Astrocyte of the cerebellum (primary cell): Measurements from ENCODE around the gene WDFY1.

ENCODE experiments used
- DNase-seq: peaks from one replicate; pipeline ENCODE4 v3.0.0-alpha.2; 2011; ENCODE audit warnings: low read depth
- H3K4me3 ChIP-seq: 2 replicates; pipeline ENCODE4 v1.5.1; 2011; ENCODE audit warnings: mild to moderate bottlenecking, low read depth, low read length, moderate library complexity
- CTCF ChIP-seq: IDR thresholded peaks from 2 replicates; pipeline ENCODE4 v1.5.1; 2012; ENCODE audit warnings: low read length, low read depth, moderate library complexity, mild to moderate bottlenecking; ENCODE audit errors: missing control alignments
- in situ Hi-C: cut with HindIII; loops from 2 replicates; pipeline ENCODE4 v1.10.0; 2017; ENCODE audit warnings: low sequenced_read_pairs

Gene WDFY1

GRCh38 chr2:223914324-223914723 lies 30.8 kb downstream of the WDFY1 start:
- in situ Hi-C loops: no loop called here
- TF ChIP-seq CTCF: no peak
- H3K4me3 ChIP-seq: no peak overlapping the region
- DNase-seq: no peak

GRCh38 chr2:223909001-223909741 lies 36.0 kb downstream of the WDFY1 start:
- no peak for DNase-seq
- H3K4me3 ChIP-seq: no peak overlapping the region
- in situ Hi-C loops: no loop called here
- TF ChIP-seq CTCF: no peak

GRCh38 chr2:223908304-223908998 lies 36.7 kb downstream of the WDFY1 start:
- DNase-seq: no peak
- H3K4me3 ChIP-seq: no peak overlapping the region
- in situ Hi-C loops: no loop called here

GRCh38 chr2:223905996-223906395 lies 39.1 kb downstream of the WDFY1 start:
- in situ Hi-C loops: no loop called here
- no peak for TF ChIP-seq CTCF
- H3K4me3 ChIP-seq: no peak overlapping the region
- no peak for DNase-seq

More at GRCh38 chr2:223908304-223908998, 36.7 kb downstream of the WDFY1 start:
- TF ChIP-seq CTCF: no peak

- in situ Hi-C loops: no loop called here
- no peak for DNase-seq
- no peak overlapping the region for H3K4me3 ChIP-seq
- TF ChIP-seq CTCF: no peak
These were observed 43.3 kb downstream of the WDFY1 start for GRCh38 chr2:223901854-223902253.

GRCh38 chr2:223901311-223901710 lies 43.8 kb downstream of the WDFY1 start:
- TF ChIP-seq CTCF: no peak
- in situ Hi-C loops: no loop called here
- no peak overlapping the region for H3K4me3 ChIP-seq
- no peak for DNase-seq
